Endodermal cell (in vitro differentiated cells): ENCODE measurements around the gene CIPC. TPM values are rescaled to one million over a fixed set of nuclear protein-coding genes. Genes with fewer than 3 reads are reported as not detected.
A peak's percentile ranks its signal among the peaks of the same experiment; 100 is the strongest.

ENCODE experiments used
- DNase-seq: peaks from one replicate; pipeline ENCODE4 v3.0.0-alpha.2; 2017
- H3K27ac ChIP-seq: 2 replicates; pipeline ENCODE4 v1.5.1; 2013; ENCODE audit warnings: mild to moderate bottlenecking, low read depth, low read length, moderate library complexity
- H3K27me3 ChIP-seq: 2 replicates; pipeline ENCODE4 v1.6.1; 2013; ENCODE audit warnings: mild to moderate bottlenecking, low read length, moderate library complexity; ENCODE audit not compliant: insufficient read depth, control insufficient read depth, poor library complexity, severe bottlenecking
- H3K36me3 ChIP-seq: 2 replicates; pipeline ENCODE4 v1.7.0; 2013; ENCODE audit warnings: mild to moderate bottlenecking, low read length, moderate library complexity; ENCODE audit not compliant: control insufficient read depth, insufficient read depth
- H3K4me1 ChIP-seq: one replicate; pipeline ENCODE4 v1.7.0; 2013; ENCODE audit warnings: low read length; ENCODE audit not compliant: control insufficient read depth, insufficient read depth
- H3K4me3 ChIP-seq: 2 replicates; pipeline ENCODE4 v1.5.1; 2013; ENCODE audit warnings: mild to moderate bottlenecking, low read length, moderate library complexity
- H3K9ac ChIP-seq: 2 replicates; pipeline ENCODE4 v1.6.1; 2013; ENCODE audit warnings: mild to moderate bottlenecking, low read length, moderate library complexity; ENCODE audit not compliant: poor library complexity, severe bottlenecking; ENCODE audit errors: extremely low read depth
- H3K9me3 ChIP-seq: 2 replicates; pipeline ENCODE4 v1.6.1; 2013; ENCODE audit warnings: mild to moderate bottlenecking, low read length, moderate library complexity; ENCODE audit not compliant: control insufficient read depth
- H3K27ac Mint-ChIP-seq: 2 replicates; pipeline ENCODE4 v1.8.0; 2020; ENCODE audit warnings: mixed read lengths
- H3K27me3 Mint-ChIP-seq: 2 replicates; pipeline ENCODE4 v1.8.0; 2021; ENCODE audit warnings: mild to moderate bottlenecking, mixed read lengths; ENCODE audit not compliant: insufficient read depth
- H3K36me3 Mint-ChIP-seq: 2 replicates; pipeline ENCODE4 v1.8.0; 2020; ENCODE audit warnings: low read depth, mixed read lengths
- H3K4me1 Mint-ChIP-seq: 2 replicates; pipeline ENCODE4 v1.8.0; 2020; ENCODE audit warnings: mixed read lengths
- H3K4me3 Mint-ChIP-seq: 2 replicates; pipeline ENCODE4 v1.8.0; 2020; ENCODE audit warnings: mild to moderate bottlenecking, moderate library complexity, mixed read lengths
- H3K9me3 Mint-ChIP-seq: 2 replicates; pipeline ENCODE4 v1.8.0; 2020; ENCODE audit warnings: mild to moderate bottlenecking, mixed read lengths
- WGBS, 2 experiments: methylation state at CpG; one replicate each; pipeline versions ENCODE4 v1.1.5 to v1.1.7; 2013; ENCODE audit warnings: missing lambda C conversion rate in 2 of 2, mixed read lengths in 1 of 2; ENCODE audit not compliant: insufficient coverage in 1 of 2, insufficient read length in 1 of 2; 5-methylcytosine and 5-hydroxymethylcytosine counted together
- total RNA-seq, 2 donors: library from RNA; stranded (reverse); fragmentation: NEBNext Ultra II Directional in 1 of 2; extraction: Animal tissue kit (Norgen Biotek cat#: 25700) in 1 of 2; gene quantifications; 2 replicates in 1 of 2; 3 replicates in 1 of 2; pipeline ENCODE4 v1.2.1, GENCODE V29; 2021
- TF ChIP-seq, protein P1 (sequence below): fragments of 200-600 bp; sonication (generic); conservative IDR thresholded peaks from 2 replicates; pipeline ENCODE4 v1.5.0; 2021; ENCODE audit warnings: antibody characterized with exemption, mild to moderate bottlenecking

The CIPC gene
- total RNA-seq, 2 donors from 2014 or later = 16.2 to 22.5 TPM

DNA sequence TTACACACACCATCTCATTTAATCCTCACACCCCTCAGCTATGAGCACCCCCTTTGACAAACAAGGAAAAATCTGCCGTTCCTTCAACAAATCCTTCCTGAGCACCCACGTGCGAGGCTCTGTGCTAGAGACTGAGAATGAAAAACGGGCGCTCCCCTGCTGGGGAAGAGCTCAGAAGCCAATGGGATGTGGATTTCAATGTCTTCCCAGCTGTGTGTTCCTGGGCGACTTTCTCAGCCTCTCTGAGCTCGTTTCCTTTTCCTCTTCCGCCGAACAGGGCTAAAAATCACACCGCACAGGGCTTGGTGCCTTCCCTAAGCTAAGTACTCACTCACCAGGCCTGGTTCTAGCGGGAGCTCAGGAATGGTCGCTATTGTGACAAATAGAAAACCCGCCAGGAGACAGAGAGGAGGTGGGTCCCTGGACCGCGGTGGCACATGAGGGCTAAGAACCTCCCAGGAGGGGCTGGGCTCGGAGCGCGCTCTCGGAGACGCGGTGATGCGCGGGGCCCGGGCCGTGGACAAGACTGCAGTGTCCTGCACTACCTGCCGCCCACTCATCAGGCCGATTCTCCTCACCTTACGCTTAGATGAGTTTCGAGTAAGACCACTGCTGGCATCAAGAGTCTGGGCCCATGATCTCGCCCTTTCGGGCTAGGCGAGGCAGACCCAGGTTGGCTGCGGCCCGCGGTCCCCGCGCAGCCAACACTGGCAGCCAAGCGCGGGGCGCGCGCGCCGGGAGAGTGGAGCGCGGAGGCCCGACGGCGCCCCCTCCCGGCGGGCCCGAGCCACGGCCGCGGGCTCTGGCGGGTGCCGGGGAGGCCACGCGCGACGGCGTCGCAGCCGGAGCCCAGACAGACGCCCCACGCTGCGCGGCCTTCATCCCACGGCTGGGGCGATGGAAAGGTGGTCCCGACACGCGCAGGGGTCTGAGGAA lies 26.6 kb downstream of the CIPC start:
- DNase-seq = peak; percentile 81
- Histone ChIP-seq H3K9me3 (no peaks in the 10 kb centered on the region), H3K27me3 (peaks cover 26% of the 10 kb centered on the region), H3K36me3 (no peaks in the 10 kb centered on the region), H3K4me1 (peaks cover 8% of the 10 kb centered on the region), H3K4me3 (peak overlapping the region; percentile 79), H3K9ac (peak overlapping the region; percentile 20), H3K27ac (no peak overlapping the region)
- Mint-ChIP-seq H3K36me3 (peaks cover 6% of the 10 kb centered on the region), H3K27me3 (peaks cover 47% of the 10 kb centered on the region), H3K4me1 (peaks cover 13% of the 10 kb centered on the region), H3K27ac (no peak overlapping the region), H3K4me3 (peak overlapping the region; percentile 62), H3K9me3 (no peaks in the 10 kb centered on the region)
- TF ChIP-seq, protein P1, sequence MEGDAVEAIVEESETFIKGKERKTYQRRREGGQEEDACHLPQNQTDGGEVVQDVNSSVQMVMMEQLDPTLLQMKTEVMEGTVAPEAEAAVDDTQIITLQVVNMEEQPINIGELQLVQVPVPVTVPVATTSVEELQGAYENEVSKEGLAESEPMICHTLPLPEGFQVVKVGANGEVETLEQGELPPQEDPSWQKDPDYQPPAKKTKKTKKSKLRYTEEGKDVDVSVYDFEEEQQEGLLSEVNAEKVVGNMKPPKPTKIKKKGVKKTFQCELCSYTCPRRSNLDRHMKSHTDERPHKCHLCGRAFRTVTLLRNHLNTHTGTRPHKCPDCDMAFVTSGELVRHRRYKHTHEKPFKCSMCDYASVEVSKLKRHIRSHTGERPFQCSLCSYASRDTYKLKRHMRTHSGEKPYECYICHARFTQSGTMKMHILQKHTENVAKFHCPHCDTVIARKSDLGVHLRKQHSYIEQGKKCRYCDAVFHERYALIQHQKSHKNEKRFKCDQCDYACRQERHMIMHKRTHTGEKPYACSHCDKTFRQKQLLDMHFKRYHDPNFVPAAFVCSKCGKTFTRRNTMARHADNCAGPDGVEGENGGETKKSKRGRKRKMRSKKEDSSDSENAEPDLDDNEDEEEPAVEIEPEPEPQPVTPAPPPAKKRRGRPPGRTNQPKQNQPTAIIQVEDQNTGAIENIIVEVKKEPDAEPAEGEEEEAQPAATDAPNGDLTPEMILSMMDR = peak; percentile 86
- WGBS, 2 experiments = 10 to 12% methylated on average over 43 to 73 of the region's 73 CpGs

DNA sequence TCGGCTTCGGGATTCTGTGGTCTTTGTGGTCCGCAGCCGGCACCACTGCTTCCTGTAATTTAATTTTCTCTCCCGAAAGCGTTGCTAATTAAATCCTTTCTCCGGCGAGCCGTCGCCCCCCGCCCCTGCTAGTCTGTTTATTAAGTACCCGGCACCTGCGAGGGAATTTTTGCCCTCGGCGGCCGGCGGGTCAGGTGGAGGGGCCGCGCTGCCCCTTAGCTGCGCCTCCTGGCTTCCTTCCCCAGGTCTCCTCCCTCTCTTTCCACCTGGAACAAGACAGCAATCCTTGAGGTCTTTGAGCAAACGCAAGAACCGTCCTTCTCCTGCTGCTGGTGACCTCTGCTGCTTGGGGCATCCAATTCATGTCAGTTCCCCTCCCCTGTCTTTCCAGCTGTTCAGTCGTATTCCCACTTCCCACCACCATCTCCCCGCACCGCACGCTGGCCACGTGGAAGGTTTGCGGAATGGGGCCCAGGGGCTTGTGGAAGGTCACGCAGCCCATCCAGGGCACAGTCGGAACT lies 27.3 kb downstream of the CIPC start:
- peaks cover 26% of the 10 kb centered on the region for H3K27me3 ChIP-seq
- Mint-ChIP-seq H3K27me3 (peaks cover 51% of the 10 kb centered on the region), H3K36me3 (peaks cover 6% of the 10 kb centered on the region), H3K4me1 (peaks cover 13% of the 10 kb centered on the region), H3K4me3 (peak overlapping the region; percentile 62), H3K9me3 (no peaks in the 10 kb centered on the region), H3K27ac (no peak overlapping the region)
- TF ChIP-seq, protein P1 = no peak
- H3K9ac ChIP-seq = peak overlapping the region; percentile 20
- H3K4me3 ChIP-seq = peak overlapping the region; percentile 79
- 31 to 38% methylated on average over 20 to 30 of the region's 30 CpGs for WGBS, 2 experiments
- peak; percentile 61 for DNase-seq
- no peak overlapping the region for H3K27ac ChIP-seq
- H3K9me3 ChIP-seq = no peaks in the 10 kb centered on the region
- H3K4me1 ChIP-seq = peaks cover 8% of the 10 kb centered on the region
- no peaks in the 10 kb centered on the region for H3K36me3 ChIP-seq

DNA sequence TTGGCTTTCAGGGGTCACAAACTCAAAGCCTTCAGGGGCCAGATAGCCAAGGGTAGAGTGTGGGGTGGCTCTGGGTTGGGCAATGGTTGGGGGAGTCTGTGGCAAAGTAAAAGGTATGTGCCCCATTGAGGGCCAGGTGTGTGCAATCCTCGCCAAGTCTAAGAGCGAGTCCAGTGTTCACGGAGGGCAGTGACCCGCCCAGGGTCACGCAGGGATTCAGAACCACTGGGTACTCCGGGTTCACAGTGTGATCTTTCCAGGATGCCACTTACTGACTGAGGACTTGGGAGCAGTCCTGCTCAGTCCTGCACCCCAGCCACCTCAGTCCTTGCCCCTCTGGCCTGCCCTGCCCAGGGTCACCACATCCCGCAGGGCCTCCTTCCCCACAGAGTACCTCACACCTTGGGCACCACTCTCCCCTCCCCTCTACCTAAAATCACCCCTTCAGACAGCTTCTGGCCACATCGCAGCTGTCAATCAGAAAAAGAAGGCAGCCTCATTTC lies 27.8 kb downstream of the CIPC start:
- H3K36me3 Mint-ChIP-seq = peaks cover 2% of the 10 kb centered on the region
- Histone ChIP-seq H3K4me3 (no peak overlapping the region), H3K9ac (no peak overlapping the region), H3K4me1 (peaks cover 8% of the 10 kb centered on the region), H3K36me3 (no peaks in the 10 kb centered on the region), H3K27me3 (peaks cover 26% of the 10 kb centered on the region), H3K9me3 (no peaks in the 10 kb centered on the region), H3K27ac (no peak overlapping the region)
- TF ChIP-seq, protein P1 = no peak
- H3K4me3 Mint-ChIP-seq = peak overlapping the region; percentile 62
- no peak overlapping the region for H3K27ac Mint-ChIP-seq
- WGBS, 2 experiments = 89 to 96% methylated on average over 7 to 8 of the region's 8 CpGs
- H3K27me3 Mint-ChIP-seq = peaks cover 51% of the 10 kb centered on the region
- H3K9me3 Mint-ChIP-seq = no peaks in the 10 kb centered on the region
- DNase-seq = peak; percentile 43
- peaks cover 13% of the 10 kb centered on the region for H3K4me1 Mint-ChIP-seq
